Left renal cortex interstitium (tissue), 4 donors: ENCODE measurements around the gene ASB7. TPM values are rescaled to one million over a fixed set of nuclear protein-coding genes. Genes with fewer than 3 reads are reported as not detected.

Experiments
- DNase-seq, 4 donors: peaks; one replicate each; pipeline ENCODE4 v3.0.0-alpha.2; 2013; ENCODE audit warnings: low read depth in 4 of 4, low spot score in 2 of 4, missing footprints in 1 of 4
- polyA plus RNA-seq, 4 donors: library from polyadenylated mRNA; unstranded; fragments of 120-200 nt; gene quantifications; one replicate each; pipeline ENCODE4 v1.2.1, GENCODE V29; 2013; ENCODE audit not compliant: insufficient read length in 4 of 4

ASB7 gene
- polyA plus RNA-seq, 4 donors: 15.2 to 18.5 (median 15.5) TPM

DNA sequence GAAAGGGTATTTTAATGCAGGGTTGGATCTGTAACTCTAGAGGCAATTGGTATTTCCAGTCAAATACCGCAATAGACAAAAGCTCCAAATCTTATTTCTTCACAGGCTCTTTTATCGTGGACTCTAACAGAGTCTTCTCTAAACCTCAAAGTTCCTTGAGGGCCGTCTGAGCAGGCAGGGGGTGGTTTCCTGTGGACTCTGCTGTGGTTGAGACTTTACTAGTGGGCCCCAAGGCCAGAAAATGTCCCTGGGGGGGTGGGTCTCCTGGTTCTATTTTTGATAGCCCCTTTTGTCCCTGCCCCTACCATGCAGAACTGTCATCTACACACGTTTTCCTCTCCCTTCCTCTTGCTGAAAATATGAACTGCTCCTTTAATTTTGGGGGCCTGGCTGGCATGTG is 80.1 kb downstream of the ASB7 start:
- DNase-seq: no peak

DNA sequence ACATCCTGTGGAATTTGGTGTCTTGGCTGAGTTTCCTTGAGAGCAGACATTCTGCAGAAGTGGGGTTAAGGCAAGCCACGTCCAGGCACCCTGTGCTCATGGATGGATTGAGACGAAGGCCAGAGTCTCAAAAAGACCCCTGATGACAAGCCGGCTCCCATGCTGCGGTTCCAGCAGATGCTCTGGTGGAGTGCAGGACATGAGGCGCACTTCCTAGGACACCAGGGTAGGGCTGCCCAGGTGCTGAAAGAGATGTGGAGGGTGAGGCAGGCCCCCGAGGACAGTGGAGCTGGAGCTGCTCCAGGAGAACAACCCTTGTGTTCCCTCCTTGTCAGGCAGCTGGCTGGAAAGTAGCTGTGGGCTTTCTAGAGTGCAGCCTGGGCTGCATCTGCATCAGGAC is 81.0 kb downstream of the ASB7 start:
- no peak for DNase-seq

DNA sequence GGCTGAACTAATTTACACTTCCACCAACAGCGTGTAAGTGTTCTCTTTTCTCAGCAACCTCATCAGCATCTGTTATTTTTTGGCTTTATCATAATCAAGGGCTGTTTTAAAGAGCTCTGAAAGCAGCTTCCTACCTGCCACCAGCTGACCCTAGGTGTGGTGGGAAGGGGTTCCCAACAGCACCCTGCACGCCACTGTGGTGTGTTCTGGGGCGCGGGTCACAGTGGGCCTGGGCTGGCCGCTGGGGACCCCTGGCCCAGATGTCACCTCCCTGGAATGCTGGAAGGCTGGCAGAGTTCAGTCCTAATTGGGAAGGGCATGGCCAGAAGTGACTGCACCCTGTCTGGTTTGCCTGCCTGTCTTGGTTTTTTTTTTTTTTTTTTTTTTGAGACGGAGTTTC is 82.2 kb downstream of the ASB7 start:
- no peak for DNase-seq

DNA sequence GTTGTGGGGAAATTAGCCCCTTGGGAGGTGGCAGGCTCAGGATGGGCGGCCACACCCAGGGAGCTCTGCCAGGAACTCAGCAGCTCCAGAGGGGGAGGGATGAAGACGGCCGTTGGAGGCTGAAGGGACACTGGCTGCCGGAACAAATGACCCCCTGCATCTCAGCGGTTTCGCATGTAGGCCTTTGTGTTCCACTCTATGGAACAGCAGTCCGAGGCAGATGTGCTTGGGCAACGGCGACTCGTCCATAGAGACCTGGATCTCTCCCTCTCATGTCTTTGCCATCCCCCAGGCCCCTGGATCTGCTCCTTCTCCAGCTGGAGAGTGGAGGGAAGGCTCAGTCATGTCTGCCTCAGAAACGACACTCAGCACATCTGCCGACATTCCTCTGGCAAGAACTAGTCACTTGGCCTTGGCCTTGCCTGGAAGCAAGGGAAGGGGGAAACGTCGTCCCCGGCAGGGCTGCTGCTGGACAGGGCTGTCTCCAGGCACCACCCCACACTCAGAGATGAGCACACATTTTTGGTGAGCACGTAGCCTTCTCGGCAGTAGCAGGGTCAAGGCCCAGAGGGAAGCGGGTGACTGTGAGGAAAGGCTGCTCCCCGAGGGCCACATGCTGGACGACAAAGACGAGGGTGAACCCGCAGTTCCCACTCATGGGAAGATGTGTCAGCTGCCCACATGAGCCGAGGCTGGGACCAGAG is 83.8 kb downstream of the ASB7 start:
- no peak for DNase-seq

DNA sequence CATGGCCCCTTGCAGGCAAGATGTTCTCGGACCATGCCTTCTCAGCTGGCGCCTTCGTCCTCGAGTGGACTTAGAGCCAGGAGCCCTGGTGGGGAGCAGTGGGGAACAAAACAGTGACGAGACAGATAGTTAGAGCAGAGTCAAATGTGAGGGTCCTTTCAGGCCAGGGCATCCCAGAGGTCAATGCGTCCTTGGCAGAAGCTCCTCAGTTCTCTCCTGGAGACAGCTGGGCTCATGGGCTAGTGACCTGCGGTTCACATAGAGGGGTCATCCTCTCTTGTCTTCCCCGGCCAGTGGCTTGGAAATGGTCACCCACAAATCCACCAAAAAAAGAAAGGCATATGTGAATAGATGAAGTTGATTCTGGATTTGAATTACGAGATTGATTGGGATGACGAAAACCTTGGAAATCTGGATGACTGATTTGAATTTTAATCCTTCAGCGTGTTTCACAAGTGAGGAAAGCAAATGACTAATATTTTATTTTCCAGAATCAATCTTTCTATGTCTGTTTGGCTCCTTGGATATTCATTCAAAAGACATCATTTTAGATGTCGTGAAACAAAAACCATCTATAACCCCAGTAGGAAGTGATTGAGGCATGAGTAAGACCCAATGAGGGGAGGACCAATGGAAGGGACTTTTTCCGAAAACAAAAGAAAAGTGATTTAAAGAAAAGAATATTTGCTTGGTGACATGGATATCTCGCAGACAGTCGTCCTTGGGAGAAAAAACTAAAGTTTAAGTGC is 84.5 kb downstream of the ASB7 start:
- DNase-seq: no peak

DNA sequence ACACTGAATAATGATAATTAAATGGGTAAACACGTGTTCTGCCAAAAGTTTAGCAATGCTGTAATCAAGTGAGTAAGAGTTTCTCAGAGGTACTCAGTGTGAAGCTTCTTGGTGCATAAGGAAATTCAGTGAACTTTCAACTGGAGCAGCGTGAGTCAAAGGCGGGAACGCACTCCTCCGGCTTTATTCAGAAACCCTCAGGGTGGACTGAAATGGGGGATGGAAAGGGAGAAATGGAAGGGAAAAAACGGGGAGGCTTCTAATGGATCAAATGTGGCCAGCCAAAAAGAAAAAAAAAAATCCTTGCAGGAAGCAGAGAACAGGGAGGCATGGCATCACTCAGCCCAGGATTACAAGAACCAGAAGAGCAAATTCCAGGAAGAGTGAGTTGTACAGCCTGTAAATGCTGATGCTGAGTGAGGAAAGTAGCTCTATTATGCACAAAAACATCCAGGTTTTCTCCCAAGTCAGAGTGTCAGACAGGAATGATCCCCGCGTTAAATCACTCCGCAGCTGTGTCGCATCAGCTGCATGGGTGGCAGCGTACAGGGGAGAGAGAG is 85.3 kb downstream of the ASB7 start:
- no peak for DNase-seq

DNA sequence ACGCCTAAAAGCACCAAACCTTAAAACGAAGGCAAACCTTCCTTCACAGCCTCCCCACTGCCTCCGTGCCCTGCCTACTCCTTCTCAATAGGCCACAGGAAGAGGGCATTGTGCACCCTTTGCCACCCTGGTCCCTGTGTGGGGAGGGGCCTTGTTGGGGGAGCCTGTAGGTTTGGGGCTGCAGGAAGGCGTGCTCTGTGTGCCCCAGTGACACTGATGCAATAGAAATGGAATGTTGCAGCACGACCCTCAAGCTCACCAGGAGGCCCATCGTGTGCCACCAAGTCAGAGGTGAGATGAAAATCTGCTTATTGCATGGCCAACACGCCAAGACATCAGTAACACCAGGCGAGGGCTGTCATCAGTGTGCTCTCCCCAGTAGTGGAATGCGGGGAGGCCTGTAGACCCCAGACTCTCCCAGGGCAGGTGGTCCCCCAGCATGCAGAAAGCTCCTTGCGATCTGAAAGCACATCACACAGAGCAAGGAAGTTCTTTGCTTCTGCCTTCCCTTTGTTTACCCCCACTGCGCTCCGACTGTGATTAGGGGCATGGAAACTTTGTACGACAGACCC is 86.2 kb downstream of the ASB7 start:
- no peak for DNase-seq

GRCh38 chr15:100689131-100689899 is 86.9 kb downstream of the ASB7 start:
- DNase-seq: no peak

DNA sequence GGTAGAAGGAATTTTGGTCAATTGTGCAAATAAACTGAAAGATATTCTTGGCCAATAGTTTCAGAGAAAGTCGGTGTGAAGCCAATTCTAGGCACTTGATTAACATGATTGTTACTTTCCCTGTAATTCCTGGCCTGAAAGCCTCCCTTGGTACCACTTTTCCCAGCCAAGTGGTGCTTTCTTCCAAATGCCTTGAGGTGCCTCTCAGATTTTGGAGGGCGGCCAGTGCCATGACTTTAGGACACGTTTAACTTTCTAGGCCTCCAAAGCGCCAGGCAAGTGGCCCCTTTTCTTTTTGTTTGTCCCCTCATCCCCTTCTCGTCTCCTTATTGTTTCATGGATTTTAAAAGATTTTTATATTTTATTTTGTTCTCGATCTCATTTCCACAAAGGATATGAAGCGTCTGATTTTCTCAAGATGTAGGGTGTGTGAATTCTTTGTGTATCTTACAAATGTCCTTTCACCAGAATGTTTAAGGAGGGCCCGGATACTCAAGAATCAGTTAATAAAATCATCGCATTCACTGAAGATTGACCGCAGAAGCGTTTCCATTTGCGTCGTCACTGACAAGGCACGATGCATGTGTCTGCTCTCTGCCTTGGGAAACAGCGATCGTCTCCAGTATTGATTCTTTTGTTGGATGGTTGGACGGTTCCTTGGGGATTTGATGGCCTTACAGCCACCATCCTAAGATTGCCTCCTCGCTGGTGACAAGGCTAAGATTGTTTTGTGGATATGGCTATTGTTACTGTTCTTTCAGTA is 87.8 kb downstream of the ASB7 start:
- DNase-seq: no peak

GRCh38 chr15:100690795-100691158 is 88.4 kb downstream of the ASB7 start:
- DNase-seq: no peak

DNA sequence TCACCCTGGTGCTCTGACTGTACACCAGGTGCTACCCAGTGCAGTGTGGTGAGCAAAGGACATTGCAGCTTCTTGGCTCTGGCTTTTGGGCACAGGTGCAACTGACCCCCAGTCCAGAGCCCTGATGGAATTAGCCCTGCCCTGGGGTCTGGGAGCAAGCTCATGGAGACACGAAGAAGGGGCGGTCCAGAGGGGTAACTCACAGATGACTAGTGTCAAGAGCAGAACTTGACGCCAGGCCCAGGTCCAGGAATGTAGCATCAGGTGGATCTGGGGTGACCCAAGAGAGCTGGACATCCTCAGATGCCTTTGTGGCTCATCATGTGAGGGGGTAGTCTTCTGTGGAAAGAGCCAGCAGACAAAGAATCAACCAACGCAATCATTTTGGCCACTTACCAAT is 88.9 kb downstream of the ASB7 start:
- DNase-seq: no peak

DNA sequence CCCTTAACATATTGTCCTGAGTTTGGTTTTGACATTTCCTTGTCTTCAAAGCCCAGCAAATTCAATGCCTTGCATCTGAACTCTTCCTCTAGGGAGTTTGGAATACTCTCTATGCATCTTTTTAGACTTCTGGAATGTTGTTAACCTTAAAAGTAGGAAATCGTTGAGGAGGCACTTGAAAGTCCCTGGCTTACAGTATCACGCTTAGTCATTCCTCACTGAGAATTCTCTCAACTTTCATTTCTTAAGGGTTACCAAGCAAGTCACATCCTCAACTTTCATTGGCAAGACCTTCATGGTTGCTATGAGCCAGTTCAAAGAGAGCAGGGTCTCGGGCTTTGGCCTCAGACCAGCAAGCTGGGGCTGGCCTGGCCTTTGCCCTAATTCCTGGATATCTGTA is 89.9 kb downstream of the ASB7 start:
- DNase-seq: no peak

GRCh38 chr15:100692671-100693070 is 90.3 kb downstream of the ASB7 start:
- DNase-seq: no peak

GRCh38 chr15:100693451-100693850 is 91.1 kb downstream of the ASB7 start:
- no peak for DNase-seq

DNA sequence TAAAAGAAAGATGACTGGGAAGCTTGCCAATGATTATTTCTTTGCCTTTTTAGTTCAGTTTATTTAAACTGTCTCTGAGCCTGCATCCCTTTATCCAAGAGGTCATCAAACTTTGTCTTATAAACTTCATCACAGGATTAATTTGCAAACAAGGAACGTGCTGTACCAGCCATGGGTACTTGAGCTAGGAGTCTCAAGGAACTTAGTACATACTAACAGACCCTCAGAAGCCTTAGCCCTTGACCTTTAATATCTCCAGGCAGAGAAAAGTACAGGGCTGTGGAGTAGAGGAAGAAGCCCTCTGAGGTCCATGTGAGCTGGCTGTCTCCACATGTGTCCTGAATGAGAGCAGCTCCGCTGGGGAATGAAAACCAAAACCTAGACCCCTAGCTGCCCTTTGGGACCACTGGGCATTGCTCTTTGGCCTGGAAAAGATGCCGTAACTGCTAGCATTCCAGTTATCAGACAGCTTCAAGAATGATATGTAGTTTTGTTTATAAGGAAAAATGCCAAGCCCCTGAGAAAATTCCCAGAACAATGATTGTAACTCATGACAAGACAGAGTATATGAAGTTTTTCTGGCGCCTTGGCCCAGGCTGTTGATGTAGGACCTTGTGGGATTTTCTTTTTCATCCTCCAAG is 92.1 kb downstream of the ASB7 start:
- DNase-seq: no peak

DNA sequence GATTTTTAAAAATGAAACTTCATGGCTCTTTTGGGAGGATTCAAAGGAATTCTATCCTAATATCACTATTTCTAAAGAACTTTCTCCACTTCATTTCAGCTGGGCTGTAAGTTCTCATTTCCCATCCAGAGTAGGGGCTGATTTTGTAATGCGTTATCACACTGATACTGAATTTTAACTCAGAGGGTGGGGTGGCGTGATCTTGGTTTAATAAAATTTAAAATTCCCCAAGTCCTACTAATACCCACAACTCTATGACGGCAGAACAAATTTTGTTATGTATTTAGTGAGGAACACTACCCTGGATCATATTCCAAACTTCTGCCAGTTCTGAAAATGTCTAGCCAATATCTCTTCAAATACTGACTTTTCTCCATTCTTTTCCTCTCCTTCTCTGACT is 92.7 kb downstream of the ASB7 start:
- DNase-seq: no peak

GRCh38 chr15:100696452-100696851 is 94.1 kb downstream of the ASB7 start:
- DNase-seq: no peak
